Activated B cell treated with CpG ODN at 0.5 μM for 24 hours (primary cell): ENCODE measurements around the gene RGPD4. TPM values are rescaled to one million over a fixed set of nuclear protein-coding genes. Genes with fewer than 3 reads are reported as not detected.

Source experiments
- ATAC-seq: fragments of 200-7000 bp; cut with Tn5 transposase; one replicate; pipeline ENCODE4 v1.10.0; 2021; ENCODE audit warnings: low read depth, mild to moderate bottlenecking, moderate library complexity
- CTCF ChIA-PET: fragments of 350-600 bp; sonication (Branson Sonifier 250); formaldehyde crosslinking; loops from one replicate; lab custom pipeline; 2021; ENCODE audit warnings: antibody characterized with exemption; lab: Charles Lee
- POLR2A ChIA-PET: fragments of 350-600 bp; sonication (Branson Sonifier 250); formaldehyde crosslinking; loops from one replicate; lab custom pipeline; 2021; ENCODE audit warnings: antibody characterized with exemption; lab: Charles Lee
- DNase-seq: peaks from one replicate; pipeline ENCODE4 v3.0.0; 2022
- H3K27ac Mint-ChIP-seq: one replicate; pipeline ENCODE4 v1.8.0; 2020; ENCODE audit warnings: mixed read lengths
- H3K27me3 Mint-ChIP-seq: one replicate; pipeline ENCODE4 v1.8.0; 2021; ENCODE audit warnings: mixed read lengths
- H3K36me3 Mint-ChIP-seq: one replicate; pipeline ENCODE4 v1.8.0; 2021; ENCODE audit warnings: low read depth, mixed read lengths
- H3K4me1 Mint-ChIP-seq: one replicate; pipeline ENCODE4 v1.8.0; 2021; ENCODE audit warnings: mixed read lengths
- H3K4me3 Mint-ChIP-seq: one replicate; pipeline ENCODE4 v1.8.0; 2020; ENCODE audit warnings: mild to moderate bottlenecking, mixed read lengths
- H3K9me3 Mint-ChIP-seq: one replicate; pipeline ENCODE4 v1.8.0; 2020; ENCODE audit warnings: mixed read lengths
- CTCF ChIP-seq: fragments of 200-600 bp; IDR thresholded peaks from one replicate; pipeline ENCODE4 v1.8.0; 2022; ENCODE audit warnings: antibody characterized with exemption, mild to moderate bottlenecking
- intact Hi-C: fragments of 100-400 bp; cut with micrococcal nuclease; formaldehyde crosslinking; loops from one replicate; pipeline ENCODE4 v1.15.1; 2024
- total RNA-seq: library from RNA; stranded (reverse); gene quantifications from 2 replicates; pipeline ENCODE4 v1.2.3, GENCODE V29; 2022

RGPD4 gene
- total RNA-seq, 1 donor from 2014 or later, result 0.07 TPM

GRCh38 chr2:107810734-107811133 is 16.0 kb upstream of the RGPD4 start:
- Mint-ChIP-seq H3K9me3 (no peaks in the 10 kb centered on the region), H3K4me3 (no peak overlapping the region), H3K27ac (no peak overlapping the region), H3K36me3 (no peaks in the 10 kb centered on the region), H3K27me3 (no peaks in the 10 kb centered on the region), H3K4me1 (no peaks in the 10 kb centered on the region)
- intact Hi-C loops, result no loop called here
- DNase-seq, result no peak
- ChIA-PET CTCF (no interaction called here), POLR2A (no interaction called here)
- TF ChIP-seq CTCF, result no peak
- no peak for ATAC-seq

GRCh38 chr2:107811411-107811810 is 15.3 kb upstream of the RGPD4 start:
- H3K4me1 Mint-ChIP-seq, result no peaks in the 10 kb centered on the region
- H3K9me3 Mint-ChIP-seq, result no peaks in the 10 kb centered on the region
- H3K4me3 Mint-ChIP-seq, result no peak overlapping the region
- intact Hi-C loops, result no loop called here
- DNase-seq (no peak), ATAC-seq (no peak)
- H3K36me3 Mint-ChIP-seq, result no peaks in the 10 kb centered on the region
- CTCF ChIA-PET, result no interaction called here
- POLR2A ChIA-PET, result no interaction called here
- H3K27ac Mint-ChIP-seq, result no peak overlapping the region
- H3K27me3 Mint-ChIP-seq, result no peaks in the 10 kb centered on the region
- no peak for TF ChIP-seq CTCF

GRCh38 chr2:107812006-107812405 is 14.7 kb upstream of the RGPD4 start:
- DNase-seq (no peak), ATAC-seq (no peak)
- Mint-ChIP-seq H3K36me3 (no peaks in the 10 kb centered on the region), H3K4me3 (no peak overlapping the region), H3K4me1 (no peaks in the 10 kb centered on the region), H3K27ac (no peak overlapping the region), H3K27me3 (no peaks in the 10 kb centered on the region), H3K9me3 (no peaks in the 10 kb centered on the region)
- TF ChIP-seq CTCF, result no peak
- POLR2A ChIA-PET, result no interaction called here
- CTCF ChIA-PET, result no interaction called here
- intact Hi-C loops, result no loop called here

GRCh38 chr2:107817378-107817777 is 9.3 kb upstream of the RGPD4 start:
- no peak for DNase-seq
- ChIA-PET CTCF (no interaction called here), POLR2A (no interaction called here)
- Mint-ChIP-seq H3K36me3 (no peaks in the 10 kb centered on the region), H3K4me1 (no peaks in the 10 kb centered on the region), H3K27ac (no peak overlapping the region), H3K27me3 (no peaks in the 10 kb centered on the region), H3K9me3 (no peaks in the 10 kb centered on the region), H3K4me3 (no peak overlapping the region)
- intact Hi-C loops, result no loop called here
- no peak for TF ChIP-seq CTCF
- ATAC-seq, result no peak

GRCh38 chr2:107822302-107822701 is 4.4 kb upstream of the RGPD4 start:
- DNase-seq (no peak), ATAC-seq (no peak)
- intact Hi-C loops, result no loop called here
- ChIA-PET CTCF (no interaction called here), POLR2A (no interaction called here)
- H3K27me3 Mint-ChIP-seq, result no peaks in the 10 kb centered on the region
- no peak overlapping the region for H3K27ac Mint-ChIP-seq
- H3K4me1 Mint-ChIP-seq, result no peaks in the 10 kb centered on the region
- TF ChIP-seq CTCF, result no peak
- no peaks in the 10 kb centered on the region for H3K36me3 Mint-ChIP-seq
- H3K9me3 Mint-ChIP-seq, result no peaks in the 10 kb centered on the region
- no peak overlapping the region for H3K4me3 Mint-ChIP-seq
